Measurements from ENCODE around the gene RIPK1. TPM values are rescaled to one million over a fixed set of nuclear protein-coding genes. Genes with fewer than 3 reads are reported as not detected.

RIPK1 gene
- total and polyA plus RNA-seq, 2 of the 8 experiments (the other 6 are each of a cell fraction or from before 2014, with no cell fraction given) = 5.9 to 22.9 TPM

- H3K4me1 ChIP-seq (replicated peaks in 1 of 4; ENCODE audit: control insufficient read depth in 3 of 4, insufficient read depth in 4 of 4, low read length in 3 of 4) = peaks cover 7 to 17% (median 13%) of the 10 kb centered on the region in 4 experiments
- no peak overlapping the region for H4K5ac ChIP-seq (ENCODE audit: insufficient read length, low read depth, low read length)
- no peak overlapping the region for H3K4me2 ChIP-seq (ENCODE audit: insufficient read depth in 1 of 2, low read depth in 2 of 2, low read length in 2 of 2)
- peaks cover 2 to 6% of the 10 kb centered on the region in 2 experiments; a peak in 2 of 4 replicates for H3K9me3 ChIP-seq (ENCODE audit: insufficient read depth in 2 of 2, low read depth in 1 of 2, low read length in 1 of 2)
- DNase-seq (ENCODE audit: low read depth in 1 of 2, low spot score in 2 of 2) (no peak), FAIRE-seq (no peak)
- H3K79me2 ChIP-seq (ENCODE audit: control insufficient read depth in 1 of 2, insufficient read depth in 2 of 2, low read length in 2 of 2) = no peaks in the 10 kb centered on the region
- H2BK20ac ChIP-seq (ENCODE audit: low read length) = no peak overlapping the region
- 0 out of 8 replicates have a peak, but pooled peaks cover 0 to 3% (median 0%) of the 10 kb centered on the region in 4 experiments for H3K36me3 ChIP-seq (ENCODE audit: control insufficient read depth in 2 of 4, insufficient read depth in 4 of 4, low read length in 3 of 4)
- no peak overlapping the region for H3K56ac ChIP-seq (replicated peaks; ENCODE audit: insufficient read length, low read depth, low read length)
- no peak overlapping the region for H3K18ac ChIP-seq (ENCODE audit: extremely low read depth, low read length)
- no peaks in the 10 kb centered on the region for H4K20me1 ChIP-seq (replicated peaks in 1 of 2; ENCODE audit: control insufficient read depth in 1 of 2, insufficient read depth in 2 of 2, low read length in 2 of 2)
- H4K8ac ChIP-seq (ENCODE audit: extremely low read depth, insufficient read depth, low read length) = no peak overlapping the region
- no peak overlapping the region for H2AFZ ChIP-seq (ENCODE audit: low read length)
- H3K9ac ChIP-seq (replicated peaks in 1 of 4; ENCODE audit: extremely low read depth in 1 of 4, low read depth in 3 of 4, low read length in 3 of 4) = no peak overlapping the region
- no peaks in the 10 kb centered on the region for H3K79me1 ChIP-seq (ENCODE audit: low read depth, low read length)
- H2BK12ac ChIP-seq (ENCODE audit: low read depth, low read length) = no peak overlapping the region
- POLR2A ChIA-PET (ENCODE audit: partially characterized antibody) = interaction anchor here (1.0 to 3.6 kb wide), 5 partner anchors 10 to 26 kb away, joined by 3 to 19 read pairs (median 6); partner anchors contain the start of gene NQO2
- 0 out of 2 replicates have a peak, but pooled peaks cover 2% of the 10 kb centered on the region for H3K23me2 ChIP-seq (ENCODE audit: low read depth, low read length)
- no peak overlapping the region for H2BK120ac ChIP-seq (replicated peaks; ENCODE audit: low read depth, low read length)
- no peak overlapping the region for H3K27ac ChIP-seq (ENCODE audit: low read depth, low read length)
- no peak overlapping the region for H3K14ac ChIP-seq (ENCODE audit: insufficient read length)
- no peak overlapping the region for H3K4ac ChIP-seq (replicated peaks; ENCODE audit: insufficient read length, low read depth, low read length)
- H2AK5ac ChIP-seq (ENCODE audit: low read depth, low read length) = no peak overlapping the region
- no peak overlapping the region for H2BK5ac ChIP-seq (ENCODE audit: low read depth, low read length)
- no peaks in the 10 kb centered on the region for H3K27me3 ChIP-seq (replicated peaks in 1 of 4; ENCODE audit: control insufficient read depth in 3 of 4, extremely low read depth in 1 of 4, insufficient read depth in 3 of 4, low read length in 3 of 4)
- H4K91ac ChIP-seq (replicated peaks; ENCODE audit: insufficient read length, low read length) = no peak overlapping the region
- no peak overlapping the region for H3K4me3 ChIP-seq (ENCODE audit: extremely low read depth in 1 of 4, insufficient read depth in 2 of 4, low read depth in 3 of 4, low read length in 4 of 4)
- CTCF ChIA-PET (ENCODE audit: partially characterized antibody) = interaction anchor here (0.6 to 2.4 kb wide), 8 partner anchors 12 to 181 kb away, joined by 3 to 13 read pairs (median 3); no protein-coding TSS in a partner anchor
- no peak overlapping the region for H3K23ac ChIP-seq (ENCODE audit: insufficient read length)
- H2BK15ac ChIP-seq (ENCODE audit: low read length) = no peak overlapping the region
- no peak for TF ChIP-seq MAFK (IDR thresholded peaks at IDR 0.05; ENCODE audit: low read depth, low read length)
- no peak for TF ChIP-seq HDAC2 (IDR thresholded peaks at IDR 0.05; ENCODE audit: borderline replicate concordance in 1 of 2, low read depth in 2 of 2, low read length in 2 of 2)
- TF ChIP-seq, protein P1, sequence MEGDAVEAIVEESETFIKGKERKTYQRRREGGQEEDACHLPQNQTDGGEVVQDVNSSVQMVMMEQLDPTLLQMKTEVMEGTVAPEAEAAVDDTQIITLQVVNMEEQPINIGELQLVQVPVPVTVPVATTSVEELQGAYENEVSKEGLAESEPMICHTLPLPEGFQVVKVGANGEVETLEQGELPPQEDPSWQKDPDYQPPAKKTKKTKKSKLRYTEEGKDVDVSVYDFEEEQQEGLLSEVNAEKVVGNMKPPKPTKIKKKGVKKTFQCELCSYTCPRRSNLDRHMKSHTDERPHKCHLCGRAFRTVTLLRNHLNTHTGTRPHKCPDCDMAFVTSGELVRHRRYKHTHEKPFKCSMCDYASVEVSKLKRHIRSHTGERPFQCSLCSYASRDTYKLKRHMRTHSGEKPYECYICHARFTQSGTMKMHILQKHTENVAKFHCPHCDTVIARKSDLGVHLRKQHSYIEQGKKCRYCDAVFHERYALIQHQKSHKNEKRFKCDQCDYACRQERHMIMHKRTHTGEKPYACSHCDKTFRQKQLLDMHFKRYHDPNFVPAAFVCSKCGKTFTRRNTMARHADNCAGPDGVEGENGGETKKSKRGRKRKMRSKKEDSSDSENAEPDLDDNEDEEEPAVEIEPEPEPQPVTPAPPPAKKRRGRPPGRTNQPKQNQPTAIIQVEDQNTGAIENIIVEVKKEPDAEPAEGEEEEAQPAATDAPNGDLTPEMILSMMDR (IDR thresholded peaks at IDR 0.05; ENCODE audit: control extremely low read depth in 1 of 3, insufficient read depth in 1 of 3, low read depth in 1 of 3, low read length in 3 of 3) = no peak
- TF ChIP-seq KDM5A (IDR thresholded peaks at IDR 0.05; ENCODE audit: low read length) = no peak
- TF ChIP-seq NANOG (IDR thresholded peaks at IDR 0.05; ENCODE audit: insufficient read depth, low read depth, low read length, poor library complexity, severe bottlenecking) = no peak
- TF ChIP-seq, protein P2, sequence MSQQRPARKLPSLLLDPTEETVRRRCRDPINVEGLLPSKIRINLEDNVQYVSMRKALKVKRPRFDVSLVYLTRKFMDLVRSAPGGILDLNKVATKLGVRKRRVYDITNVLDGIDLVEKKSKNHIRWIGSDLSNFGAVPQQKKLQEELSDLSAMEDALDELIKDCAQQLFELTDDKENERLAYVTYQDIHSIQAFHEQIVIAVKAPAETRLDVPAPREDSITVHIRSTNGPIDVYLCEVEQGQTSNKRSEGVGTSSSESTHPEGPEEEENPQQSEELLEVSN (IDR thresholded peaks at IDR 0.05) = peak; percentile 39; the same call in 1 of the 2 replicates
- 91% methylated on average over 20 of the region's 20 CpGs; no CpG with 5 or more reads in 1 of the 2 experiments for WGBS, 2 experiments (ENCODE audit: extremely low coverage in 1 of 2, insufficient coverage in 1 of 2, insufficient read length in 1 of 2, insufficient replicate concordance in 2 of 2, low coverage in 1 of 2, low lambda C conversion rate in 2 of 2, missing lambda C conversion rate in 1 of 2)
Measured at GRCh38 chr6:3026791-3027626, 41.3 kb upstream of the RIPK1 start.
